ENCODE measurements around the gene RFX1.
"Not testable (repeated sequence)": the region's sequence is repeated elsewhere in the genome, so short reads cannot be mapped to it uniquely, and the experiment has no call there.

RFX1 gene

DNA sequence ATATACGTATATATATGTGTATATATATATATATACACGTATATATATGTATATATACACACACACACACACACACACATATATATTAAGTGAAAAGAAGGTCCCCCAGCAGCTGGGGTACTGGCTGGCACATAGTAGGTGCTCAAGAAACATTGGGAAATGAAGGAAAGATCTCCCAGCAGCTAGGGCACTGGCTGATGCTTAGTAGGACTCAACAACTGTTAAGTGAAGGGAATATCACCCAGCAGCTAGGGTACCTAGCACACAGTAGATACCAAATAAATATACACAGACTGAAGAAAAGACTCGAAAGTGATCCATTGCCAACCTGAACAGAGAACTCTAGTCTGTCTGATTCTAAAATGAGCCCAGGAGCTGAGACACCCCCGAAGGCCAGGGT, 80.1 kb downstream of the RFX1 start:
- no peaks in the 10 kb centered on the region; the same call in 1 of the 2 replicates for H3K4me1 ChIP-seq (ENCODE audit: insufficient read depth, low read length)
- no peaks in the 10 kb centered on the region for H3K9me3 ChIP-seq (ENCODE audit: control insufficient read depth, insufficient read depth, low read length)
- no peak overlapping the region for H3K9ac ChIP-seq (ENCODE audit: low read depth, low read length)
- peaks cover 11% of the 10 kb centered on the region for H3K36me3 ChIP-seq (ENCODE audit: insufficient read depth, low read length)

DNA sequence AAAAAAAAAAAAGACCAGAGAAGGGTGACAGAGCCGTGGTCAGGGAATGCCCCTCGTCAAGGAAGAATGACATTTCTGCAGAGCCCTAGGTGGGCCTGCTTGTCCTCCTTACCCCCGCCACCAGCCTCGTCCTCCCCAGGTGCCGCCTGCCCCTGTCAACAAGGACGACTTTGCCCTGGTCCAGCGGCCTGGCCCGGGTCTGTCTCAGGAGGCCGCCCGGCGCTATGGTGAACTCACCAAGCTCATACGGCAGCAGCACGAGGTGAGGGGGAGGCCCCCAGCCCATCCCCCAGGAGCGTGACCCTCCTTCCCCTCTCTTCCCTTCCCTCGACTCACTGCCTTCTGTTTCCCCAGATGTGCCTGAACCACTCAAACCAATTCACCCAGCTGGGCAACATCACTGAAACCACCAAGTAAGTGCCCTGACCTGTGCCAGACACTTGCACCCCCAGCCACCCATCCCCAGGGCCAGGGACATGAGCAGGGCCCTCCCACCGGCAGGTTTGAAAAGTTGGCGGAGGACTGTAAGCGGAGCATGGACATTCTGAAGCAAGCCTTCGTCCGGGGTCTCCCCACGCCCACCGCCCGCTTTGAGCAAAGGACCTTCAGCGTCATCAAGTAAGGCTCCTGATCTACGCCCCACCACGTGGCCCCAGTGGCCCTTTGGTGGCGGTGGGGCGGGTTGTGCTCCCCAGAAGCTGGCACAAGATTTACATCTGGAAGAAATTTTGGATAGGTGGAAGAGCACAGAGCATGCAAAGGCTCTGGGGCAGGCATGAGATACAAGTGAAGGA, 82.7 kb downstream of the RFX1 start:
- H3K36me3 ChIP-seq (ENCODE audit: insufficient read depth, low read length): peaks cover 15% of the 10 kb centered on the region
- H3K4me1 ChIP-seq (ENCODE audit: insufficient read depth, low read length): no peaks in the 10 kb centered on the region
- H3K9ac ChIP-seq (ENCODE audit: low read depth, low read length): no peak overlapping the region
- H3K9me3 ChIP-seq (ENCODE audit: control insufficient read depth, insufficient read depth, low read length): no peaks in the 10 kb centered on the region

DNA sequence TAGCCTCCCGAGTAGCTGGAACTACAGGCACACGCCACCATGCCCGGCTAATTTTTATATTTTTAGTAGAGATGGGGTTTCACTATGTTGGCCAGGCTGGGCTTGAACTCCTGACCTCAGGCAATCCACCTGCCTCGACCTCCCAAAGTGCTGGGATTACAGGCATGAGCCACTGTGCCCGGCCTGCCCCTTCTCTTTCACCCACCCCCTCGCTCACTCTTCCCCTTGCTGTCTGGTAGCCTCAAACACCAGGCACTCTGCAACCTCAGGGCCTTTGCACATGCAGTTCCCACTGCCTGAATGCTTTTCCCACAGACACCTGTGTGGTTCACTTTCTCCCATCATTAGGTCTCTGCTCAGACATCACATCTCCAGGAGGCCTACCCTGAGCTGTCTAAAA, 84.0 kb downstream of the RFX1 start:
- not testable (repeated sequence) for H3K4me1 ChIP-seq (ENCODE audit: insufficient read depth, low read length); H3K9ac ChIP-seq (ENCODE audit: low read depth, low read length); H3K9me3 ChIP-seq (ENCODE audit: control insufficient read depth, insufficient read depth, low read length)
- H3K36me3 ChIP-seq (ENCODE audit: insufficient read depth, low read length): peaks cover 17% of the 10 kb centered on the region

DNA sequence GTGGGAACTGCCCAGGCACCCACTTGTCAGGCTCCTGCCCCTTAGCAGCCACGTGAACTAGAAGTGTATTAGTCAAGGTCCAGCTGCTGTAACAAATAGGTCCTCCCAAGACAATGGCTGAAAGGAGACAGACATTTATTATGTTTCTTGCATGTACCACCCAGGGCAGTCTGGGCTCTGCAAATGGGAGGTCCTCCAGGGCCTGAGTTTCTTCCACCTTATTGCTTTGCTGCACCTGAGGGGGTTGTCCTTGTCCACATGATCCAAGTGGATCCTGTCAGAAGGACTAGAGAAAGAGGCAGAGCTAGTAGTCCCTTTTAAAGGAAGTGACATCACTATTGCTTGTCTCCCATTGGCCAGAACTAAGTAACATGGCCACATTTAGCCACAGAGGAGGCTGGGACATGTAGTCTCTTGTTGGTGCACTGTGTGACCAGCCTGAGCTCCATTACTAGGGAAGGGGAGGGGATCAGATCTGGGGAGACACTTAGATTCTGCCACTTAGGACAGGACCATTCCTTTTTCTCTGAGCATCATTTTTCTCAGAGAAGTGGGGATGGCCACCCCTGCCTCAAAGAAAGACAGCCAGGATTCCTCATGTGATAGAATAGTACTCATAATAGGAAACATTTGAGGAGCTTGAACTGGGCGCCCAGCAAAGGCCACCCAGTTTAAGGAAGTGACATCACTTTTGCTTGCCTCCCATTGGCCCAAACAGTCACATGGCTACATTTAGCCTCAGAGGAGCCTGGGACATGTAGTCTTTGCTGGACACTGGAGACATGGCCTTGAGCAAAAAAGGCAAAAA, 85.0 kb downstream of the RFX1 start:
- Histone ChIP-seq H3K9me3 (ENCODE audit: control insufficient read depth, insufficient read depth, low read length) (no peaks in the 10 kb centered on the region), H3K4me1 (ENCODE audit: insufficient read depth, low read length) (no peaks in the 10 kb centered on the region), H3K9ac (ENCODE audit: low read depth, low read length) (no peak overlapping the region), H3K36me3 (ENCODE audit: insufficient read depth, low read length) (peaks cover 15% of the 10 kb centered on the region)

DNA sequence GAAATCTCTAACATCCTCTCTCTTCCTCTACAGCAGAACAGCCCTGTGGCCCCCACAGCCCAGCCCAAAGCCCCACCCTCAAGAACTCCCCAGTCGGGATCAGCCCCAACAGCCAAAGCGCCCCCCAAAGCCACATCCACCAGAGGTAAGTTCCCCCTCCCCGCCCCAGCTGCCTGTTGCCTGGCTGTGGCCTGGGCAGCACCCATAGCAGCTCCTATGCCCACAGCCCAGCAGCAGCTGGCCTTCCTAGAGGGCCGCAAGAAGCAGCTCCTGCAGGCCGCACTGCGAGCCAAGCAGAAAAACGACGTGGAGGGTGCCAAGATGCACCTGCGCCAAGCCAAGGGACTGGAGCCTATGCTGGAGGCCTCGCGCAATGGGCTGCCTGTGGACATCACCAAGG, 85.6 kb downstream of the RFX1 start:
- Histone ChIP-seq H3K9ac (ENCODE audit: low read depth, low read length) (no peak overlapping the region), H3K4me1 (ENCODE audit: insufficient read depth, low read length) (no peaks in the 10 kb centered on the region), H3K9me3 (ENCODE audit: control insufficient read depth, insufficient read depth, low read length) (no peaks in the 10 kb centered on the region), H3K36me3 (ENCODE audit: insufficient read depth, low read length) (peaks cover 13% of the 10 kb centered on the region)

DNA sequence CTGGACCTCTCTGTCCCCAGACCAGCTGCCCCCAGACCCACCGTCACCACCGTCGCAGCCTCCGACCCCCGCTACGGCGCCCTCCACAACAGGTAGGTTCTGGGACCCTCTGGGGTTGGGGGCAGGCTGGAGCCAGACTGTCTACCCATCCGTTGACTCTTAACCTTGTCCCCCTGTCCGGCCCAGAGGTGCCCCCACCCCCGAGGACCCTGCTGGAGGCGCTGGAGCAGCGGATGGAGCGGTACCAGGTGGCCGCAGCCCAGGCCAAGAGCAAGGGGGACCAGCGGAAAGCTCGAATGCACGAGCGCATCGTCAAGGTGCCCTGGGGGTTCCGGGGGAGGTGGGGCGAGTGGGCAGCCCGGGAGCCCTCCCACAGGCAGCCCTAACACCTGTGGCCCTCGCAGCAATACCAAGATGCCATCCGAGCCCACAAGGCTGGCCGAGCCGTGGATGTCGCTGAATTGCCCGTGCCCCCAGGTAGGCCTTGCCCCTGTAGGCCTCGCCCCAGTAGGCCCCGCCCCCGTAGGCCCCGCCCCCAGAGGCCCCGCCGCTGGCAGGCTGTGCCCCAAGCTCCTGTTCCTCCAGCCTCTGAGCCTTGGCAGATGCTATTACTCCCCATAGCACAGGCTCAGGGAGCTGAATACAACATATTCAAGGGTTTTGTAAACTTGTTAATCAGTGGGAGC, 87.3 kb downstream of the RFX1 start:
- Histone ChIP-seq H3K9me3 (ENCODE audit: control insufficient read depth, insufficient read depth, low read length) (no peaks in the 10 kb centered on the region), H3K9ac (ENCODE audit: low read depth, low read length) (no peak overlapping the region), H3K36me3 (ENCODE audit: insufficient read depth, low read length) (peaks cover 13% of the 10 kb centered on the region), H3K4me1 (ENCODE audit: insufficient read depth, low read length) (no peaks in the 10 kb centered on the region)

DNA sequence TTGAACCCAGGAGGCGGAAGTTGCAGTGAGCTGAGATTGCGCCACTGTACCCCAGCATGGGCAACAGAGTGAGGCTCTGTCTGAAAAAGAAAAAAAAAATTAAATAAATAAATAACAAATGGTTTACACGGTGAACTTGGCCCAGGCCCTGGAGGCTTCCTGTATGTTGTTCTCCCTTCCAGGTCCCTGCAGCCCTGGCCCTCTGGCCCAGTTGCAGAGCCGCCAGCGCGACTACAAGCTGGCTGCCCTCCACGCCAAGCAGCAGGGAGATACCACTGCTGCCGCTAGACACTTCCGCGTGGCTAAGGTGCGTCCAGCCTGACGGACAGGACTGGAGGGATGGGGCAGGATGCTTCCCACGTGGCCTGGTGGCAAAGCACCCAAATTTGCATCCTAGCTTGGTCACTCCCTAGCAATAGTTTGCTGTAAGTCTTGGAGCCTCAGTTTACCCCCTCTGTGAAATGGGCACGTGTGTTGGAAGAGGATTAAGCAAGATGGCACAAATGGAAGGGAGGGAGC, 88.2 kb downstream of the RFX1 start:
- peaks cover 13% of the 10 kb centered on the region for H3K36me3 ChIP-seq (ENCODE audit: insufficient read depth, low read length)
- H3K9ac ChIP-seq (ENCODE audit: low read depth, low read length): no peak overlapping the region
- no peaks in the 10 kb centered on the region for H3K4me1 ChIP-seq (ENCODE audit: insufficient read depth, low read length)
- no peaks in the 10 kb centered on the region for H3K9me3 ChIP-seq (ENCODE audit: control insufficient read depth, insufficient read depth, low read length)

DNA sequence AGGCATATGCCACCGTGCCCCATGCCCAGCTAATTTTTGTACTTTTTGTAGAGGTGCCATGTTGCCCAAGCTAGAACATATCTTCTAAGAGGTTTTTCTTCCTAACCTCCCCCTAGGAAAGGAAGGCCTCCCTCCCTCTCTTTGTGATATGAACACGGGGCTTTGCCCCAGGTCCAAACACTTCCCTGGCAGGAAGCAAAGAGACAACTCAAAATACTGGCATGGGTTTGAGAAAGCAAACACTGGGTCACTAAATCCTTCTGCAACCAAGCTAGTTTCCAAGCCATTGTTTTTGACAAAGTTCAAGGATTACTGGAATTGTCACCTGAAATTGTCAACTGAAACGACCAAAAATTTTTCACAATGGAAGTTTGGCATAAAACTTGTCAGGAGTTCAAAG, 91.3 kb downstream of the RFX1 start:
- Histone ChIP-seq H3K36me3 (ENCODE audit: insufficient read depth, low read length) (peaks cover 2% of the 10 kb centered on the region), H3K9me3 (ENCODE audit: control insufficient read depth, insufficient read depth, low read length) (no peaks in the 10 kb centered on the region), H3K9ac (ENCODE audit: low read depth, low read length) (no peak overlapping the region)

DNA sequence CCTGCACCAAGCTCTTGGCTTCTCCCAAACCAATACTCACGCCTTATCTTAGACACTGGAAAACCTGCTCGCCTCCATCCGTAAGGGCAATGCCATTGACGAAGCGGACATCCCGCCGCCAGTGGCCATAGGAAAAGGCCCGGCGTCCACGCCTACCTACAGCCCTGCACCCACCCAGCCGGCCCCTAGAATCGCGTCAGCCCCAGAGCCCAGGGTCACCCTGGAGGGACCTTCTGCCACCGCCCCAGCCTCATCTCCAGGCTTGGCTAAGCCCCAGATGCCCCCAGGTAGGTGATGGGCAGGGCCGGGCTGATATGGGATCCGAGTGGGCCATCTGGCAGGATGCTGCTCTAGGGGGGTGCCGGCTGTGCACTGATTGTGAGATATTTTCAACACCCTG, 92.8 kb downstream of the RFX1 start:
- no peak overlapping the region for H3K9ac ChIP-seq (ENCODE audit: low read depth, low read length)
- no peaks in the 10 kb centered on the region for H3K9me3 ChIP-seq (ENCODE audit: control insufficient read depth, insufficient read depth, low read length)
- peaks cover 2% of the 10 kb centered on the region; the same call in 1 of the 2 replicates for H3K36me3 ChIP-seq (ENCODE audit: insufficient read depth, low read length)
- no peaks in the 10 kb centered on the region for H3K4me1 ChIP-seq (ENCODE audit: insufficient read depth, low read length)

More for the DNA sequence above, 91.3 kb downstream of the RFX1 start:
- no peaks in the 10 kb centered on the region for H3K4me1 ChIP-seq (ENCODE audit: insufficient read depth, low read length)
